Dendritic cell treated with granulocyte-macrophage colony-stimulating factor and Interleukin-4, amounts not matched to agents 40 ng/mL and 50 ng/mL, for 4 days (primary cell): Measurements from ENCODE around the gene CAPN2.

Experiments used
- H3K27ac Mint-ChIP-seq: one replicate; pipeline ENCODE4 v1.8.0; 2022; ENCODE audit warnings: mild to moderate bottlenecking, mixed read lengths
- H3K27me3 Mint-ChIP-seq: one replicate; pipeline ENCODE4 v1.8.0; 2022; ENCODE audit warnings: mild to moderate bottlenecking, mixed read lengths
- H3K36me3 Mint-ChIP-seq: one replicate; pipeline ENCODE4 v1.8.0; 2022; ENCODE audit warnings: low read depth, mixed read lengths
- H3K4me1 Mint-ChIP-seq: one replicate; pipeline ENCODE4 v1.8.0; 2022; ENCODE audit warnings: low read depth, mixed read lengths
- H3K4me3 Mint-ChIP-seq: one replicate; pipeline ENCODE4 v1.8.0; 2022; ENCODE audit warnings: mild to moderate bottlenecking, moderate library complexity, mixed read lengths
- H3K9me3 Mint-ChIP-seq: one replicate; pipeline ENCODE4 v1.8.0; 2022; ENCODE audit warnings: mixed read lengths
- intact Hi-C: fragments of 100-400 bp; cut with micrococcal nuclease; formaldehyde crosslinking; loops from one replicate; pipeline ENCODE4 v1.15.0; 2022

Gene CAPN2

DNA sequence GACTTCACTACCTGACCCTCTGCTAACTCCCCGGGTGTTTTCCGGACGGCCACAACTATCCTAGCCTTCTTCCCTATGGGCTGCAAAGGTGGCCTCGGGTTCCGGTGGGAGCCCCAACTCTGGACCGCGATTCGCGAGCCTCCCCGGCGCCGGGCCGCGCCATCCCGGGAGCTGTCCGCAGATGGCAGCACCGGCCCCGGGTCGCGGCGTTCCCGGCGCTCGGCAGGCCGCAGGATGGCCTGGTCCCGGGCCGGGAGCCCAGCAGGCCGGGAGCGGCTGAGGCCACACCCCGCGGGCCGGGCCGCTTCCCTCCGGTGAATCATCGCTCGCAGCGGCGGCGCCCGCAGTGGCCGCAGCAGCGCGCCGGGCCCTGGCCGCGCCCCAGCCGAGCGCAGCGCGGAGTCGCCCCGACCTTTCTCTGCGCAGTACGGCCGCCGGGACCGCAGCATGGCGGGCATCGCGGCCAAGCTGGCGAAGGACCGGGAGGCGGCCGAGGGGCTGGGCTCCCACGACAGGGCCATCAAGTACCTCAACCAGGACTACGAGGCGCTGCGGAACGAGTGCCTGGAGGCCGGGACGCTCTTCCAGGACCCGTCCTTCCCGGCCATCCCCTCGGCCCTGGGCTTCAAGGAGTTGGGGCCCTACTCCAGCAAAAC lies at the start of gene CAPN2:
TSS of gene CAPN2 (plus strand) at position 346 of the 656 bp plus-strand sequence. CDS start at position 448, 102 bp downstream.
- intact Hi-C loops = loop anchor here (2.0 to 10.0 kb wide), 3 partner anchors 14 to 620 kb away; partner anchors contain the start of genes NVL and TP53BP2
- H3K9me3 Mint-ChIP-seq = no peaks in the 10 kb centered on the region
- H3K4me3 Mint-ChIP-seq = peak within 1 kb of the TSS; percentile 97
- H3K27me3 Mint-ChIP-seq = peaks cover 8% of the 10 kb centered on the region
- peaks cover 24% of the 10 kb centered on the region for H3K36me3 Mint-ChIP-seq
- peak within 1 kb of the TSS; percentile 94 for H3K27ac Mint-ChIP-seq
- peaks cover 63% of the 10 kb centered on the region for H3K4me1 Mint-ChIP-seq

DNA sequence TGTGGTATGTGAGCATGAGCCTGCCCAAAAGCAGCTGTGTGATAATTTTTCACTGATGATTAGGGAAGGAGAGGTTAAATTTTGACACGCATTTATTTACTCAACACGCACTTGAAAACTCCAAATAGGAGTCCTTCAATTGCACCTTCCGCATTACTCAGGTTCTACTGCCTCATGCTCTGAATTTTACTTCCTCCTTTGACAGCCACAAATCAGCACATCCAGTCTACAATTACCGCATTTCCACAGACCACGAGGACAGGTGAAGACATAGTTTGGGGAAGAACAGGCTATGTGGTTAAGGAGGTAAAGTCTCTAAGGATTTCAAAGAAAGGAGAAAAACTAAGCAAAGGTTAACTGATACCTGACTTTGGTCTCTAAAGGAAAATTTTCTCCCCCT lies 49.4 kb upstream of the CAPN2 start:
- Mint-ChIP-seq H3K27me3 (peaks cover 19% of the 10 kb centered on the region), H3K9me3 (no peaks in the 10 kb centered on the region), H3K36me3 (no peaks in the 10 kb centered on the region), H3K4me1 (peaks cover 3% of the 10 kb centered on the region), H3K4me3 (no peak overlapping the region), H3K27ac (no peak overlapping the region)
- intact Hi-C loops = no loop called here

DNA sequence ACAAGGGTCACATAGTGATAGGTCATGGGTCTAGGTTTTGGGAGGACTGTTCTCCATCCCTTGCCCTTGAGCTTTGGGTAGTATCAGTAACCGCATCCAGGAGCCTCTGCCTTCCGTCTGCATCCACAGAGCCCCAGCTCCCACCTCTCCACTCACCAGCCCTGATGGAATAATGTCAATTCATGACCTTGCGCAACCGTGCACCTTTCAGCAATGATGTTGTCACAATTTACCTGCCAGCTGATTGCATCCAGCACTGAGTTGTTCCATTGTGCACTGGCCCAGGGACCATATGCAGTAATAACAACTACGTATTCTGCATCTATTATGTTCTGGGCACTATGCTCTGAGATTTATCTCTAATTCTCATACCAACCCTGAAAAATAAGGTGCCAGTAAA lies 48.2 kb upstream of the CAPN2 start:
- intact Hi-C loops = no loop called here
- no peaks in the 10 kb centered on the region for H3K9me3 Mint-ChIP-seq

DNA sequence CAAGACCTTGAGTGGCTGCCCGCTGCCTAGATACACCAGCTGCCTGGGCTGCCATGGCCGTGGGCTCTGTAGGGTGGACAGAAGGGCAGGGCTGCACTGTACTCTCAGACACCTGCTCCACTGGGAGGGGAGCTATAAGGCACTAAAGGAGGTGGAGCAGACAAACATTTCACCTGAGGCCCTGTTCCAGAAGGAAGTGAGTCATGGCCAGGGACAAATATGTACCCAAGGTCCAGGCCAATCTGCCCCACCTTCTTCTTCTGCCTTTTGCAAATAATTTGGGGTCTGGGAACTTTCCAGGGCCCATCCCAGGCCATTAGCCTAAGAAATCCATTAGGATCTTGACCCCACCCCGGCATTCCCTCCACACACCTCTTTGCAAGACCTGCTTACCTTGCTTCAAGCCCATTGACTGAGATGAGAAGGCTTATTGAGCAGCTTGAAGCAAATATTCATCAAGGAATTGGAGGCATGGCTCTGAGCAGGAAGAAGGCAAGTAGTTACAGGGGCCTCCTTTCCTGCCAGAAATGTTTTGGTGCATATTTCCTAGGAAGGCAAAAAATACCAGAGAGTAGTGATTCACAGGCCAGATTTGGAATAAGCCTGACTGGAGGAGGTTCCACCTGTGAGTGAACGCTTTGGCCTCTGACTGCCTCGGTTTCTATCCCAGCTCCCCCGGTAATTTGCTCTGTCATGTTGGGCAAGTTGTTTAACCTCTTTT lies 46.6 kb upstream of the CAPN2 start, which contains the start of gene CAPN8:
TSS of gene CAPN8 (minus strand) at position 110 of the 721 bp plus-strand sequence. CDS start at position 55, 55 bp downstream.
- Mint-ChIP-seq H3K4me3 (no peak within 1 kb of the TSS), H3K4me1 (peaks cover 3% of the 10 kb centered on the region), H3K9me3 (no peaks in the 10 kb centered on the region), H3K27me3 (peaks cover 18% of the 10 kb centered on the region), H3K27ac (no peak within 1 kb of the TSS), H3K36me3 (no peaks in the 10 kb centered on the region)
- intact Hi-C loops = no loop called here

More for the DNA sequence above, 48.2 kb upstream of the CAPN2 start:
- H3K4me3 Mint-ChIP-seq = no peak overlapping the region
- no peaks in the 10 kb centered on the region for H3K36me3 Mint-ChIP-seq
- H3K27me3 Mint-ChIP-seq = peaks cover 22% of the 10 kb centered on the region
- H3K4me1 Mint-ChIP-seq = peaks cover 3% of the 10 kb centered on the region
- no peak overlapping the region for H3K27ac Mint-ChIP-seq

- H3K27me3 Mint-ChIP-seq = peaks cover 14% of the 10 kb centered on the region
- H3K36me3 Mint-ChIP-seq = no peaks in the 10 kb centered on the region
- no peak overlapping the region for H3K4me3 Mint-ChIP-seq
- intact Hi-C loops = no loop called here
- no peak overlapping the region for H3K27ac Mint-ChIP-seq
- no peaks in the 10 kb centered on the region for H3K9me3 Mint-ChIP-seq
- peaks cover 3% of the 10 kb centered on the region for H3K4me1 Mint-ChIP-seq
Observed at GRCh38 chr1:223667484-223668182, 44.7 kb upstream of the CAPN2 start.

DNA sequence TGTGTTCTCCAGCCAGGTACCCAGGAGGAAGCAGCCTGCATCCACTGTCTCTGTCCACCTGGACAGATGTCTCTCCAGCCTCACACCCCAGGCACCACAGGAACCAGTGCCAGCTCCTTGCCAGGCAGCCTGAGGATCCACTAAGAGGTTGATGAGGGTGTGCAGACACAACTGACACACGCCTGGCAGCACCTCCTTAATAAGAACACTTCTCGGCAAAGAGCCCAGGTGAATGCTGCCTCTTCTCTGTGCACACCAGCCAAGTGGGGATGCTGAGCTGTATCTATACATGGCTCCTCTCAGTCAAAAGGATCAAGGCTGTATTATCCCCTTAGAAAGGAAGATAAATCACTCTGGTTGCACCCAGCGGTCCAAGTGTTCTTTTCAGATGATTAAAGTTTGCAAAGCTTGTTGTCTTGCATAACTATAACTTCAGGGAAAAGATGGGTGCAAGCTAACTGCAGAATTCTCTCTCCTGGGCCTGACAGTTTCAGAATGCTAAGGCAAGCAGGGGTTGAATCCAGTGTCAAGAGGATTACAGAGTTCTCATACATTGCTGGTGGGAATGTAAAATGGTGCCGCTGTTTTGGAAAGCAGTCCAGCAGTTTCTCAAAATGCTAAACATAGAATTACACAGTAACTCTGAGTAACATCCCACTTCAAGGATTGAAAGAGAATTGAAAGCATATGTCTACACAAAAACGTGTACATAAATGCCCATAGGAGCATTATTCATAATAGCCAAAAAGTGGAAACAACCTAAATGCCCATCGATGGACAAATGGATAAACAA lies 43.1 kb upstream of the CAPN2 start:
- Mint-ChIP-seq H3K4me1 (peaks cover 4% of the 10 kb centered on the region), H3K9me3 (peaks cover 10% of the 10 kb centered on the region), H3K36me3 (peaks cover 8% of the 10 kb centered on the region), H3K4me3 (no peak overlapping the region), H3K27ac (no peak overlapping the region), H3K27me3 (peaks cover 5% of the 10 kb centered on the region)
- intact Hi-C loops = no loop called here

DNA sequence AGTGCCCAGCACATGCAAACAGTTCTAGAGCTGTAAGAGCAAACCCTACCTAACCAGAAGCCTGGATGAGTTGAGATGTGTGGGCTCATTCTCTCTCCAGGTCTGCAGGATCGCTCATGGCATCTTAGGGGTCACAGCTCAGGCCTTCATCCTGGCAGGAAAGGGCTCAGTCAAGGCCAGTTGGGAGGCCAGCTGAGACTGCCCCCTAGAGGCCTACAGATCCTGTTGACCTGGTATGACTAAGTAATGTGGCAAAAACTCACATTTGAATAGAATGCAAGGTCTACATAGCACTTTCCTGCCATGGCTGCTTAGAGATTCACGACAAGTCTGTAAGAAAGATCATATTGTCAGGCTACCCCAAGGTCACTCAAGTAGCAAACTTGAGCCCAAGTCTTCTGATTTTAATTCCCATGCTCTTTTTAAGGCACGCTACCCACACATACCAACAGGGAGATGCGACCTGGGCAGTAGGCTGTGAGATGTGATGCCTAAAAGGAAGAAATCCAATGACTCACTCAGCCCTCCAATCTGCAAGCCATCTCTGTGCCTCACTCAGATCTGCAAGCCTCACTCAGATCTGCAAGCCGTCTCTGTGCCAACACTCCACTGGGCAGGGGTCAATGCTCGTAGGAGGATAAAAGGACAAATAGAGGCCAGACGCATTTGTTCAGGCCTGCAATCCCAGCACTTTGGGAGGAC lies 41.7 kb upstream of the CAPN2 start:
- no peak overlapping the region for H3K27ac Mint-ChIP-seq
- peaks cover 18% of the 10 kb centered on the region for H3K4me1 Mint-ChIP-seq
- peaks cover 5% of the 10 kb centered on the region for H3K27me3 Mint-ChIP-seq
- no peak overlapping the region for H3K4me3 Mint-ChIP-seq
- intact Hi-C loops = loop anchor here (10.0 kb wide), 1 partner anchor 526 kb away; the partner anchor contains the start of gene TLR5
- H3K9me3 Mint-ChIP-seq = peaks cover 24% of the 10 kb centered on the region
- peaks cover 21% of the 10 kb centered on the region for H3K36me3 Mint-ChIP-seq

DNA sequence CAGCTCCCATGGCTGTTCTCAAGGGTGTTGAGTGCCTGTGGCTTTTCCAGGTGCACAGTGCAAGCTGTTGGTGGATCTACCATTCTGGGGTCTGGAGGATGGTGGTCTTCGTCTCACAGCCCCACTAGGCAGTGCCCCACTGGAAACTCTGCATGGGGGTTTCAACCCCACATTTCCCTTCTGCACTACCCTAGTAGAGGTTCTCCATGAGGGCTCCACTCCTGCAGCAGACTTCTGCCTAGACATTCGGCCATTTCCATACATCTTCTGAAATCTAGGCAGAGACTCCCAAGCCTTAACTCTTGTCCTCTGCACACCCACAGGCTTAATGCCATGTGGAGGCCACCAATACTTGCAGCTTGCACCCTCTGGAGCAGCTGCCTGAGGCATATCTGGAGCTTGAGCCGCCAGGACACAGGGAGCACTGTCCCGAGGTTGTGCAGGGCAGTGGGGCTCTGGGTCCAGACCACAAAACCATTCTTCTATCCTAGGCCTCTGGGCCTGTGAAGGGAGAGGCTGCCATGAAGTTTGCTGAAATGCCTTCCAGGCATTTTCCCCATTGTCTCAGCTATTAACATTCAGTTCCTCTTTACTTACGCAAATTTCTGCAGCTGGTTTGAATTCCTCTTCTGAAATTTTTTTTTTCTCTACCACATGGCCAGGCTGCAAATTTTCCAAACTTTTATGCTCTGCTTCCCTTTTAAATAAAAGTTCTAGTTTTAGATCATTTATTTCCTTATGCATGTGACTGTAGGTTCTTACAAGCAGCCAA lies 38.0 kb upstream of the CAPN2 start:
- peaks cover 25% of the 10 kb centered on the region for H3K36me3 Mint-ChIP-seq
- H3K4me3 Mint-ChIP-seq = no peak overlapping the region
- H3K4me1 Mint-ChIP-seq = peaks cover 29% of the 10 kb centered on the region
- intact Hi-C loops = loop anchor here (10.0 kb wide), 1 partner anchor 530 kb away; the partner anchor contains the start of gene TLR5
- peaks cover 33% of the 10 kb centered on the region for H3K9me3 Mint-ChIP-seq
- H3K27ac Mint-ChIP-seq = peak overlapping the region; percentile 75
- peaks cover 1% of the 10 kb centered on the region for H3K27me3 Mint-ChIP-seq

- intact Hi-C loops = loop anchor here (10.0 kb wide), 1 partner anchor 534 kb away; the partner anchor contains the start of gene TLR5
- no peak overlapping the region for H3K4me3 Mint-ChIP-seq
- peaks cover 21% of the 10 kb centered on the region for H3K36me3 Mint-ChIP-seq
- peaks cover 26% of the 10 kb centered on the region for H3K9me3 Mint-ChIP-seq
- H3K27ac Mint-ChIP-seq = no peak overlapping the region
- peaks cover 30% of the 10 kb centered on the region for H3K4me1 Mint-ChIP-seq
- peaks cover 13% of the 10 kb centered on the region for H3K27me3 Mint-ChIP-seq
Observed at GRCh38 chr1:223678841-223679240, 33.5 kb upstream of the CAPN2 start.

DNA sequence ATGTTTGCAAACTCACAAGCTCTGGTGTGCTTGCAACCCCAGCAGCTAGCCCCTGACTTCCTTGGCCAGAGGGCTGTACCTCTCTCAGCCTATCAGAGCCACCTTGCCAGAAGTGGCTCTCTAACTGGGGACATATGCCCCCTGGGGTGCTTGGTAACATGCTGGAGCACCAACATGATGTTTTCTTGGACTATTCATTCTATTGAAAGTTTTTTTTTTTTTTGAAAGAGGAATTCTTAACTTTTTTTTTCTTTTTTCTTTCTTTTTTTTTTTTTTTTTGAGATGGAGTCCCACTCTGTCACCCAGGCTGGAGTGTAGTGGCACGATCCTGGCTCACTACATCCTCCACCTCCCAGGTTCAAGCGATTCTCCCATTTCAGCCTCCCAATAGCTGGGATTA lies 32.2 kb upstream of the CAPN2 start:
- intact Hi-C loops = no loop called here
- Mint-ChIP-seq H3K4me3 (no peak overlapping the region), H3K9me3 (peaks cover 13% of the 10 kb centered on the region), H3K27ac (no peak overlapping the region), H3K4me1 (peaks cover 16% of the 10 kb centered on the region), H3K27me3 (peaks cover 17% of the 10 kb centered on the region), H3K36me3 (peaks cover 9% of the 10 kb centered on the region)

DNA sequence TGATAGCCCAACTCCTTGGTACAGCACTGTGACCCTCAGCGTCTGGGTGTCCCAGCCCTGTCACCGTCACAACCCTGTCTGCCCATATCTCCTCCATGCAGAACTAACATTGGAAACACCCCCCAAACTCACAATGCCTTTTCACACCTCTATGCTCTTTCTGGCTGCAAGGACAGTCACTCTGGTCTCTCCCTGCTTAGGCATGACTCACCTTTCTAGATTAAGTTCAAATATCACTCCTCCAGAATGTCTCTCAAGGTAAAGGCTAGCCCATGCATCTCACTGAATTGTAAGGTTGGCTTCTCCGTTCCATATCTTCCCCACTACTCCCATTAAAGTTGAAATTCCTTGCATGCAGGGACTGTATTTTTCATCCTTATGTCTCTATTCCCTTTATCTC lies 29.8 kb upstream of the CAPN2 start:
- Mint-ChIP-seq H3K27me3 (peaks cover 17% of the 10 kb centered on the region), H3K4me1 (peaks cover 9% of the 10 kb centered on the region), H3K4me3 (no peak overlapping the region), H3K27ac (no peak overlapping the region), H3K9me3 (no peaks in the 10 kb centered on the region), H3K36me3 (no peaks in the 10 kb centered on the region)
- intact Hi-C loops = no loop called here
